A204.1 (cell line): ENCODE measurements around the gene GARIN3.

Experiments used
- FAIRE-seq: peaks from 2 replicates; lab custom pipeline; 2012; peaks lifted over from hg19 to GRCh38; lab: Jason Lieb, UNC

Gene GARIN3

GRCh38 chr5:157143127-157143971 is 22.7 kb downstream of the GARIN3 start:
- no peak for FAIRE-seq

- FAIRE-seq = peak; percentile 99
Observed at GRCh38 chr5:157142317-157143126, 23.5 kb downstream of the GARIN3 start, which contains the start of gene MED7. TSS of gene MED7 (minus strand) at chr5:157142865. CDS start at chr5:157139431, 3,434 bp downstream.

- FAIRE-seq = no peak
Observed at GRCh38 chr5:157137691-157138090, 28.4 kb downstream of the GARIN3 start.

- no peak for FAIRE-seq
Observed at GRCh38 chr5:157132281-157132612, 33.8 kb downstream of the GARIN3 start.

GRCh38 chr5:157130925-157131324 is 35.1 kb downstream of the GARIN3 start:
- FAIRE-seq = no peak

GRCh38 chr5:157121709-157122108 is 44.4 kb downstream of the GARIN3 start:
- FAIRE-seq = no peak

GRCh38 chr5:157120102-157120501 is 46.0 kb downstream of the GARIN3 start:
- FAIRE-seq = no peak

- FAIRE-seq = no peak
Observed at GRCh38 chr5:157116483-157116954, 49.5 kb downstream of the GARIN3 start.

GRCh38 chr5:157115502-157115901 is 50.6 kb downstream of the GARIN3 start:
- no peak for FAIRE-seq

- no peak for FAIRE-seq
Observed at GRCh38 chr5:157115012-157115411, 51.1 kb downstream of the GARIN3 start.

- FAIRE-seq = no peak
Observed at GRCh38 chr5:157113002-157113401, 53.1 kb downstream of the GARIN3 start.
